GM21576 (cell line): Measurements from ENCODE around the gene KCNAB1.

Experiments
- ATAC-seq: cut with Tn5 transposase; IDR thresholded peaks from one replicate; pipeline ENCODE4 v1.9.1; 2021; ENCODE audit warnings: mild to moderate bottlenecking, moderate library complexity; ENCODE audit not compliant: unreplicated experiment

KCNAB1 gene

GRCh38 chr3:156390846-156391245 is 270.5 kb downstream of the KCNAB1 start:
- no peak for ATAC-seq

- no peak for ATAC-seq
These were observed 275.8 kb downstream of the KCNAB1 start for GRCh38 chr3:156395961-156396710.

DNA sequence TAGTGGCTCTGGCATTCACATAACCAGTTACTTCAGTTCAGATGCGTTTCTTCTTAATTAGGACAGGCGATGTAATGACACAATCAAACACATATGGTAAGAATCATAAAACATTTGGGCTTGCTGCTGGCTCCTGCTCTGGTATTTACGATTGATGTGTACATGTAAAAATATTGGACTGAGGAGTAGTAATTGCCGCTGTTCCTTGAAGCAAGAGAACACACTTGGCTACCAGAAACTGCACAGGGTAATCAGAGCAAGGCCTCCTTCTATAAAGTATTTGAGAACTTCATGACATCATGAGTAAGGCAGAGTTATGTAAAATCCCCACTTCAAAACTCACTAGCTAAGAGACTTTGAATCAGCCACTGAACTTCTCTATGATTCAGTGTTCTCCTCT is 276.5 kb downstream of the KCNAB1 start:
- ATAC-seq, result no peak

- ATAC-seq, result no peak
These were observed 277.2 kb downstream of the KCNAB1 start for GRCh38 chr3:156397534-156397933.

DNA sequence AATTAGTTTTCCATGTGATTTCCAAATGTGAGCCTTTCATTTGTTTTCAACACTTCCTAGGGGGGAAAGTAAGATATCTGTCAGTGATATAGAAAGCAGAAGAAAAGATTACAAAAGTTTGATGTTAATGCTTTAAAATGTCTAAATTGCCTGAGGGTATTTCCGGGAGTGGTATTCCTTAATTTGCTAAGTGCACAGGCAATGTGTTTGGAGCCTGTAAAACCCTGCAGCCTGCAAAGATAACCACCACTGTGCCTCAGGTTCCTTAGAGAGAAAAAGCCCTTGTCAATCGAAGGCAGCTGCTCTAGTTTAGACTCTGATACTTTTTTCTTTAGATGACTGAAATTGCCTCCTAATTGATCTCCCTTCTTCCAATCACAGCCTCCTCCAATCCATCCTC is 279.7 kb downstream of the KCNAB1 start:
- no peak for ATAC-seq

- ATAC-seq, result no peak
These were observed 280.4 kb downstream of the KCNAB1 start for GRCh38 chr3:156400735-156401134.

GRCh38 chr3:156404217-156404616 is 283.8 kb downstream of the KCNAB1 start:
- no peak for ATAC-seq

GRCh38 chr3:156406393-156406792 is 286.0 kb downstream of the KCNAB1 start:
- no peak for ATAC-seq

DNA sequence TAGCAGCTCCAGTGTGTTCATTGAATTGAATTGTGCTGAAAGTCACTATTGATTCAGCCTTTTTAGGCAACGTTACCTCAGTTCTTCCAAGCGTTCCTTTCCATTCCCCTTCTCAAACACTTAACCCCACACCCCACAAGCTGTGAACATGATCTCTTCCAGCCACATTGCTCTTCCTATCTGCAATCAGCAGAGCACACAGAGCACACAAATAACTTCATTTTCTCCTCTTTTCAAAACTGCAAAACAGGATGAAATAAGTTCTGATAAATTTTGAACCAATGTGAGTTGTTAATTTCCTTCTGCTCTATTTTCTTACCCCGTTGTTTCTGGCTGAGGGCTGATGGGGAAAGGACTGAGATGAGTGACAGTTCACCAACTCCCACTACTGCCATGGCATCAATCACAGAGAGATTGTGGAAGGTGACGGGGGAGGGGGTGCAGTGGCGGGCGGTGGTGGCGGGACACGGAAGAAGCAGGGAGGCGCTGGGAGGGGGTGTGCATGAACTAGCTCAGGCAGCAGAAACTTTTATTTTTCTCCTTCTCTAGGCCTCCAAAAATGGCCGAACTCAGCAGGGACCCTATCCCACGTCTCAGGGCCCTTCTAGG is 287.3 kb downstream of the KCNAB1 start:
- no peak for ATAC-seq

- ATAC-seq, result no peak
These were observed 289.3 kb downstream of the KCNAB1 start for GRCh38 chr3:156409694-156410093.

DNA sequence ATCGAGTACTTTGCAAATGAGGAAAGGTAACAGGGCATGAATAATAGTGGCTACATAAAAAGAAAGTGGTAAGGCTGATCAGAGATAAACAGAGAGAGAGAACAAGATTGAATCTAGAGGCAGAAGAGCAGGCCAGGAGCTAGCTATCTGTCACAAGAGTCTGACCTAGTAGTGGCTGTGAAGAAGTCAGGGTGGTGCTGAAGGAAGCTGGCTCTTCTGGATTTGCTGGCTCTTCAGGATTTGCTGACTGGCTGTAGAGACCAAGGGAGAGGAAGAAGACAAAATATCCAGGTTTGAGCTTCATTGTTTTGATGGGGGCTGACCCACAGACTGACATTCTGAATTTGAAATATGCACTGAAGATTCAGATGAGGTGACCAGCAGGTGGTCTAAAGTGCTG is 292.2 kb downstream of the KCNAB1 start:
- no peak for ATAC-seq

GRCh38 chr3:156413293-156413892 is 293.0 kb downstream of the KCNAB1 start:
- ATAC-seq, result no peak

DNA sequence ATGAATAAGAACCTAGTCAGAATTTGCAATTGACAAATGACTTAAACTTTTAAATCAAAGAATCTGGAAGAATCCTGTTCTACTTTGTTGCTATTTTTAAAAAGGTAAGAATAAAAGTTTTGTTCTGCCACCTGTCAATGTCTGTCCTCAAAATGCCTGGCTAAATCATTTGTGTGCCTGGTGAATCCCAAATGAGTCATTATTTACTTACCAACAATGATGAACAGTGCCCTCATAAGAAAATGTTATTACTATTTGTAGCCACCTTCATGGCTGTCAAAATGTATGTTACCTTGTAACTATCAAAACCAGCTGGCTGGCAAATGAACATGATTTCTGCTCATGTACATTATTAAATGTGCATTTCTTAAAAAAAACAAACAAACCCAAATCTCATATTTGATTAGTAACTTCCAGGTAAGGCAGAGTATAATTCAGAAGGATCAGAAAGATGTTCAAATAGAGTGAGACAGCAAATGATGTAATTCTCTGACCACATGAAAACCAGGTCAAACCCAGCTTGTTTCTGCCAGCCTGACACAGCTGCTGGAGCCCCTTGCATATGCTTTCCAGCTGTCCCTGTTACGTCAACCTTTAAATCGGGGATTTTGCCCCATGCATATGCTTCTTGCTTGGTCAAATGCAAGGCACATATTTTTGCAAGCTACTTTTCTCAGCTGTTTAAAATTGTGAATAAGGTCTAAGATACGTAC is 296.6 kb downstream of the KCNAB1 start:
- ATAC-seq, result no peak

- ATAC-seq, result no peak
These were observed 297.3 kb downstream of the KCNAB1 start for GRCh38 chr3:156417559-156418132.

- ATAC-seq, result no peak
These were observed 298.1 kb downstream of the KCNAB1 start for GRCh38 chr3:156418428-156418827.

- no peak for ATAC-seq
These were observed 301.2 kb downstream of the KCNAB1 start for GRCh38 chr3:156421534-156421933.

DNA sequence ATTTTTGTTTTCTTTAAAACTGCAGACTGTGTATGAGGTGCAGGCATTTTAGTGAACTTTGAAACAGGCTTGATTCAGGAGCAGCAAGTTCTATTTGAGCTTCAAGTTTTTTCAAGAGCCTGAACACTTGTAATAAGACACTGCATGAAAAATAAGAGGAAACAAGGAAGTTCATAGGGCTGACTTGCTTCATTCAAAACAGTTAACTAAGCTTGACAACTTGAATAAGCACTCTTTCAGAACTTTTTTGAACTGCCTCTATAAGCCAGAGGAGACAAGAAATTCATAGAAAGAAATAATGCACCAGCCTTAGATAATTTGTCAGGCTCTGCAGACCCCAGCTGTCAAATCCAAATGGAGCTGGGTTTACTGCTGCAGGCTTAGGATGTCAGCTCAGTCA is 304.4 kb downstream of the KCNAB1 start:
- no peak for ATAC-seq

GRCh38 chr3:156425651-156426050 is 305.3 kb downstream of the KCNAB1 start:
- no peak for ATAC-seq

- ATAC-seq, result no peak
These were observed 308.7 kb downstream of the KCNAB1 start for GRCh38 chr3:156429125-156429524.

GRCh38 chr3:156431334-156432124 is 311.2 kb downstream of the KCNAB1 start:
- no peak for ATAC-seq

DNA sequence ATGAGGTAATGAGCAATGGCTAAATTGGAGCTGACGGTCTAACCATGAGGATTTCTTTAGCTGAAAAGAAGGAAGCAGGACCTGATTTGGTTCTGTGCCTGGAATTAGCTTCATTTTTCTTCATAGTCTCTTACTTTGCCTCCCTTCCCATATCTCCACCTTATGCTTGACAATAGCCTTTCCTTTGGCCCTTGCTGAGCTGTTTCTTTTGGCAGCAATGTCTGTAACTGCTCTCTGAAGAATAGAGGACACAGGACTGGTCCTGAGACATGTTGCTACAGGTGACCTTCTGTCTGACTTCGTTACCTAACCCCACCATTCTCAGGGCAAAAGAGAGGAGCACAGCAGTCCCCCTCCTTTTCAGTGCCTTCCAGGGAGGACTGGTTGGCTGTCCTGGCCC is 312.2 kb downstream of the KCNAB1 start:
- ATAC-seq, result no peak
